Fibroblast of skin of right quadriceps (primary cell): ENCODE results near the gene ETS1.
A peak's percentile ranks its signal among the peaks of the same experiment; 100 is the strongest.

Experiments used
- DNase-seq: peaks from one replicate; pipeline ENCODE4 v3.0.0-alpha.2; 2013

Gene ETS1

DNA sequence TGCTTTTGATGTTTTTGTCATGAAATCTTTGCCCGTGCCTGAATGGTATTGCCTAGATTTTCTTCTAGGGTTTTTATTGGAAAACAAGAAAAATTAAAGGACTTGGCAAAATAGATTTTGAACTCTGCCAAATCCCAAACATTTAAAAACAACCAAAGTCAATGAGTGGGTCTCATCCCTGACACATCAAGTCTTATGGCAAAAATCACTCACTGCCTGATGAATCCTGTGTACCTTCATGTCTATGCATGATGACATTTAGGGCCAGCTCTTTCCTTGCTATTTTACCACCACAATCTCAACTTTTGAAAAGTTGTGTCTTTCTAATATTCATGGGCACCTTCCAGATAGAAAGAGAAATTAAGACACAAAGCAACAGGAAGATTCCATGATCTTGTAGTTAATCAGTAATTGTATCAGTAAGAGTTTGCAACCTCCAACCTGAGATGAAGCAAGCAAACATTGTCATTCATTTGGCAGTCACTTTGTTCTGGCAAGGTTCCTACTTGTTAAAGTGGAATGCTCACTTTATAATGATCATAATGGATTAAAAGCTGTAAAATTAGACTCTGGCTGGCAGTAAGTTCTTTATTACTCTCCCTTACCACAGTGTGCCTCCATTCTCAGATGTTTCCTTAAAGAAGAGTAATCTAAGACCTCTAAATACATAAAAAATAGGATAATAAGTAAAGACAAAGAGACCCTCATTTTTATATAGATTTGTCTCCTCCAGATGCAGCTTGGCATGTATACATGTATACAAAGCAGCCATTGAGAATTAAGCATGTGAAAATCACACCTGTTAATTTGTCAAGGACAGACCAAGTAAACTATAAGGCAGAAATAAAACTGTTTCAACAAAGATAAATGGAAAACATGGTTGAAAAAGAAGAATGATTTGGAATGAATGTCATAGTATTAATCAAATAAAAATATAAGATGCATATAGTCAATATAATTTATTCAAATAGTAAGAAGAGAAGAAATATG is 51.6 kb downstream of the ETS1 start:
- DNase-seq, result no peak

DNA sequence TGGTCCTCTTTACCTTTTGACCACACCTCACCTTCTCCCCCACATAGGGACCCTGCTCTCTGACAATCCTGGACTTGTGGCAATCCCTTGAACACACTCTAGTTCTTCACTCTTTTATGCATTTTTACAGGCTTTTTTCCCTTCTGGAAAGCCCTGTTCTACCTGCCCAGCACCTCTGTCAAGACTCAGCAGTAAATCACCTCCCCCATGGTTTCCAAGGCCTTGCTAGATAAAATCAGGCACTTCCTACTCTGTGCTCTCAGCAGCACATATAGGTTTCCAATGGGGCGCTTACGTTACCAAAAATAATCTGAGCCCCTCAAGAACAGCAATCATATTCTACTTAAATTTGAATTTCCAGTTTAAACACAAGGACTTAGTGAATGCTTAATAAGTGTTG is 53.9 kb downstream of the ETS1 start:
- no peak for DNase-seq

DNA sequence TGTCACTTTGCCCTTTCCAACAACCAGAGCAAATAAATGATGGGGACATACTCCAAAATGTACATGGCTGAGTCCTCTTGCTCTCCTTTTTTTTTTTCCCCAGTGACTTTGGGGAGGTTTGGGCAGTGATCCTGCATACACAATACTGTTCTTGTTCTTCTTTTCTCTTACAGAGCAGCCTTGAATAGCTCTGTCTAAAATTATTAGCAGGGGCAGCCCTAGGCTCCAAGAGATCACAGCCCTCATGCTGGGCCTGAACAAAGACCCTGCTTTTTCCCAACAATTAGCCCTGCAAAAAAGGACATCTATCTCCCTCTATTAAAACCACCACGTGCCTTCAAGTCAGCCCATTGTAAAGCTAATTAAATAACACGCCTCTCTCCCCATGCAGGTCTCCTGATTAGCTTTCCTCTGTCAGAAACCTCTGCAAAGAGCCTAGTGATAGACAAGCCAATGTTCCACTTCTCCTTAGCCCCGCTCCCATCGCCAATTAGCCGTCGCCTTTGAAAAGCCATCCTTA is 54.7 kb downstream of the ETS1 start:
- DNase-seq, result no peak

DNA sequence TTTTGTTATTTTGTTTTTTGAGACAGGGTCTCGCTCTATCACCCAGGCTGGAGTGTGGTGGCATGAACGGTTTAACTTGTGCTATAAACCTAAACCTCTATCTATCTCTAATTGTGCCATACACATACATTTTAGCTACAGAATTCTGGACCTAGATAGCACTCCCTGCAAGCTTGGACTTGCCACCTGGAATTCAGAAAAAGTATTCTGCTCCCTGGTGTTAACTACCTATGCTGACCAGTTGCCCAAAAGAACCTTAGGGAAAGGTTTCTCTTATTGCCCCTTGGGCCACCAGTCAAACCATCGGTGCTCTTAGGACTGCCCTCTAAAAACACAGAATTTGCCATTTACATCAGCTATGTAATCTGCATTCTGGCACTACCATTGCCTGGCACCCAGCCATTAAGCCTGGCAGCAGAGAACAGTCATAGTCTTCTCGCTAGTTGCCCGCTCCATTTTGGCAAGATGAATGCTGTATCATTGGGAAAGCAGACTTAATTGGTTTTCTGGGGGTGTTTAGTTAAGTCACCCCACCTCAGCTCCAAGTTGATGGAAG is 55.3 kb downstream of the ETS1 start:
- DNase-seq, result no peak

DNA sequence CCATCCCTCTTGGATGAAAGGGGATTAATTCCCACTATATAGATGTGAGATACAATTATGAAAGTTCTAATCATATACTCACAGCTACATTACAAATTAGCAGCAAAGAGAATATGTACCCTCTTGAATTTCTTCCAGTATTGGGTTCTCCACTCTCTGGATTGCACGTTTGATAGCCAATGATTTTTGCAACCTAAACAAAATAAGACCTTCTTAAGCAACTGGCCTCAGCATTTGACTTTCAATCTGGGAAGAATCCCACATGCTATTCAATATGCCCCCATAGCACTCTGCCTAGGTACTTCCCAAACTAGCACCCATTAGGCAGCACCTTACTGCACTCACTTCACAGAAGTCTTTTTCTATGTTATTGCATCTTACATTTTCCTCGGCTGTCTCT is 55.8 kb downstream of the ETS1 start:
- no peak for DNase-seq

DNA sequence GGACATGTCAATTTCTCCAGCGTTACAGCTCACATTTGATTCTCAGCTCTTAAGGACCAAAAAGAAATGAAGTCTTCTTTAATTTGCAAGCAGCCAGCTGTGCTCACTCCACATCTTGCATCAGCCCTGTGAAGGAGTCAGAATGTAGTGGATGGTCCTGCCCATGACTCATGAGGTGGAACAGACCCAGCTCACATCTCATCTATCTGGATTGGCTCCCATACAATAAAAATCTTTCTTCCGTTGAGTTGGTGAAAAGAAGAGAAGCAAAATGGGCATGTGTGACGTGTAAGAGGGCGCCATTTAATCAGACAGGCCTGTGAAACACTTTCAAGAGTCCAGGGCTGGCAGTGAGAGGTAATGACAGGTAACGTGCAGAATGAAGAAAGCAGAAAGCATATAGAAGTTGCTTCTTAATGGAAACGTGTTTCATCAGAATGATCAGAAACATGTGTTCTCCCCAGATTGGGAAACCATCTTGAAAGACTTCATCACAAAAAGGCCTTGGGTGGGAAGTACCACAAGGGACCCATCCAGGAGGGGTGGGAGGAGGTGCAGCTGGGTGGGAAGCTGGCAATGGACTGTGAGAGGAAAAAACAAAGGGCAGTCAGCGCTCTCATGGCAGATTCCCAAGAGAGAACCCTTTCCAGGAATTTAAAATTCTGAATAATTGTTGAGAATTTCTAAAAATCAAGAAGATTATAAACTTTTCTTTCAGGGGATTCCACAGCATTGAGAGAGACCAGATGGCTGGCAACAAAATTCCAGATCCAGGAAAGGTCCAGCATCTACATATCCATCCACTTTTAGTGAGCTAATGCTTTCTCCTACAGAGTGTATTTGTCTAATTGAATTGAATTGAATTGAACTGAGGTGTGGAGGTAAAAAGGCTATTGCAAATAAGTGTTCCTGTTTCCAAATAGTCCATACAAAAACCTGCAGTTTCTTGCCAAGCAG is 57.0 kb downstream of the ETS1 start:
- peak; percentile 96 for DNase-seq

DNA sequence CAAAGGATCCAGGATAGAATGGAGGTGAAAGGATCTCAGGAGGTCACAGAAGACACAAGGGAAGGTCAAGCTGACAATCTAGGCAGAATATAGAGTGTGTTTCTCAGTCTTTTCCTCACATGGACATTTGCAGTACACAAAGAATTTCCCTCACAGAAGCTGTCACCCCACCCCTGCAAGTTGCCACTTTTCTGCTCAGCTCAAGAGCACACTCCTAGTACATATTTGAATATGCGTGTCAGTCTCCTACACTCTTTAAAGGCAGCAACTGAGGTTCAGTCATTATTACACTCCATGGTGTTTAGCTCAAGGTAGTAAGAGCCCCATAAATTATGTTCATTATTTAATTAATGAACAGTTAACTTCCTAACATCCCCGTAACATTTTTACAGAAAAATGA is 59.1 kb downstream of the ETS1 start:
- DNase-seq, result no peak

DNA sequence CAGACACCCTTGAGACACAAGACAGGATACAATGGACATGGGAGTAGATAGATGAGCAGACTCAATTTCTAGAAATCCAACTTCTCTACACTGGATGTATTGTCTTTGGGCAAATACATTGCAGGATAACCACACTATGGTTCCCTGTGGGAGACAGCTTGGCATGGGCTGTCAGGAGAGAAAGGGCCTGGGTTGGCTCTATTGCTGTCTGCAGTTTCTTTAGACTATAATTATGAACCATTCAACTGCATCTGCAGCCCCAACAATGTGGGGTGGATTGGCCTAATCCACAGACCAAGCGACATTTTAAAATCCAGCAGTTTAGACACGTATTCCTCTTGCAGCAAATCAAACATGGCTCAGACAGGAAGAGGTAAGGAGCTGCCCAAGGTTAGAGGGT is 60.3 kb downstream of the ETS1 start:
- no peak for DNase-seq

DNA sequence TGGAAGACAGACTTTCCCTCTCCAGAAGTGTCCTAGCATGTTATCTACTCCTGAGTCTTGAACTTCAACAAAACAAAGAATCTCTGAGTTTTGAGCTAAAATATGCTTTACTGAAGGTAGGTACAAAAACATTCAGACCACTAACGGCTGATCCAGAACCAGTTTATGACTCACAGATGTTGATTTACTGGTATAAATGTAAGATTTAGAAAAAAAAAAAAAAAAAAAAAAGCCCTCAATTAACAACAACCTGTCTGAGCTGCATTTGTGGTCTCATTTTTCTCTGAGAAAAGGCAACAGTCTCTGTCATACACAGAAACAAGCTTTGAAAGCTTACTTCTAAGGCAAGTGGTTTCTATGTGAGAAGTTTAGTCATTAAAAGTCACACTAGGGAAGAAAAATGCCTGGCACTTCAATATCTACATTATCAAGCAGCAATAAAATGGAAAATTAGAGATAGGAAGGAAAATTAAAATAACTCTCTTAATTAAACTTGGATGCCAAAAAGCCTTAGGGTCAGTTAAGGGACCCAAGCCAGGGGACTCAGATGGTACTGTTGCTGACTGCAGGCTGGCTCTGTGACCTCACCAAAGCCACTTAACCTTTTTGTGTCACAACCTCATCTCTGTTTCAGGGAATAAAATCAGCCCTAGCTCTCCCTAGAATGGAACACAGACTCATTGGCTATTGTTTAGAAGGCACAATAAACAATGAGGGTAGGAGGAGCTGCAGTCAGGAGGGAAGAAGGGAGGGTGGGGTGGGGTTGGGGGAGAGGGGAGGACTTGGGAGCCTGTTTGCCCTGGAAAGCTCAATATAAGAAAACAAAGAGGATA is 61.7 kb downstream of the ETS1 start:
- DNase-seq, result peak; percentile 75

DNA sequence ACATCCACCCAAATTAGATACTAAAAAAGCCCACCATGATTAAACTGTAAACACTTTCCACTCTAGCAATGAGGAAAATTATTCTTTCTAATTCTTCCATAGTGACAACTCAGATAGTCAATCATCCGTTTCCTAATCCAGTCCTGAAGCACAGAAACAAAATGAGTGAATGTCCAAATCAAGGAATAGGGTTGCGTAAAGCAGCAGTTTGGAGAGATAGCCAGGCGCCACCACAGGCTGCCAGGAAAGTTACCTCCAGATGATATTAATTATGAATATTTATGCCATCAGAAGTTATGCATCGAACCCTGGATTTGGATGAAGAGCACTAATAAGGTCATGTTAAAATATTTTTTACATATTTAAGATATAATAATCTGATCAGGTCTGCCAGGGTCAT is 63.2 kb downstream of the ETS1 start:
- DNase-seq, result peak; percentile 48

DNA sequence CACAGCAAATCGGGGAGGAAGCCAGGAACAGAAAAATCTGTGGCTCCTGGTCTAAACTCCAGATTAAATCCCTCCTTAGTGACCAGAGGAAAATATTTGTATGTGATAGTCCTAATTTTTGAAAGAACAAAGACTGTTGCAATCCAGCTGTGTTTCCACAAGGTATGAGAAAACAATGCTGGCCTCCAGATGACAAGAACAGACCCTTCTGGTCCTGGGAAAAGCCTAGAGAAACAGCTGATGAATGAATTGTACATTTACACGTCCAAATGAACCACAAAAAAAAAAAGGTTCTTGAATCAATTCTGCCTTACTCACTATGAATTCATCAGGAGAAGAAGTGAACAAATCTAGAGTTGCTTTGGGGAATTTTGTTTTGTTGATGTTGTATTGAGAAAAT is 63.7 kb downstream of the ETS1 start:
- DNase-seq, result peak; percentile 55

DNA sequence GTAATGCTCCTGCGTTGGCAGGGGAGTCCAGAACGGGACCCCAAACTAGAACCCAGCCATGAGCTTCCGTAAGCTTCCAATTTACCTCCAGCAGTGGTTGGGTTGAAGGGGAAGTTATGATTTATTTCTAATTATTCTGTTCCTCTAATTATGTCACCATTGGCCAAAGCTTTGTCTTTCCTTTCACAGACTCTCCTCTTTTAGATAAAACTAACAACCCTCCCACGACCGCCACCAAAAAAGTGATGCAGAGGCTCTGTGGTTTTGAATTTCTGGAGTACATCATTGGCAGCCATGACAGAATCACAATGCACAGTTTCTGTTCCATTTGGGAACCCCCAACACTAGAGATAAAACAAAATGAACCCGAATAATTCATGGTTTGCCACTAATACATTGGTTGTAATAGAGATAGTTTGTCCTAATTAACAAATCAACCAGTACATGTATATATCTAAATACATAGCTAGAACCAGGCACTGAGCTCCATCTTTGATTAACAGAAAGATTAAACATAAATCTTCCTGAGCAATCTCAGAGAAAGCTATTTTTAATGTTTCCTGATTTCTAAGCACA is 64.3 kb downstream of the ETS1 start:
- DNase-seq, result no peak

DNA sequence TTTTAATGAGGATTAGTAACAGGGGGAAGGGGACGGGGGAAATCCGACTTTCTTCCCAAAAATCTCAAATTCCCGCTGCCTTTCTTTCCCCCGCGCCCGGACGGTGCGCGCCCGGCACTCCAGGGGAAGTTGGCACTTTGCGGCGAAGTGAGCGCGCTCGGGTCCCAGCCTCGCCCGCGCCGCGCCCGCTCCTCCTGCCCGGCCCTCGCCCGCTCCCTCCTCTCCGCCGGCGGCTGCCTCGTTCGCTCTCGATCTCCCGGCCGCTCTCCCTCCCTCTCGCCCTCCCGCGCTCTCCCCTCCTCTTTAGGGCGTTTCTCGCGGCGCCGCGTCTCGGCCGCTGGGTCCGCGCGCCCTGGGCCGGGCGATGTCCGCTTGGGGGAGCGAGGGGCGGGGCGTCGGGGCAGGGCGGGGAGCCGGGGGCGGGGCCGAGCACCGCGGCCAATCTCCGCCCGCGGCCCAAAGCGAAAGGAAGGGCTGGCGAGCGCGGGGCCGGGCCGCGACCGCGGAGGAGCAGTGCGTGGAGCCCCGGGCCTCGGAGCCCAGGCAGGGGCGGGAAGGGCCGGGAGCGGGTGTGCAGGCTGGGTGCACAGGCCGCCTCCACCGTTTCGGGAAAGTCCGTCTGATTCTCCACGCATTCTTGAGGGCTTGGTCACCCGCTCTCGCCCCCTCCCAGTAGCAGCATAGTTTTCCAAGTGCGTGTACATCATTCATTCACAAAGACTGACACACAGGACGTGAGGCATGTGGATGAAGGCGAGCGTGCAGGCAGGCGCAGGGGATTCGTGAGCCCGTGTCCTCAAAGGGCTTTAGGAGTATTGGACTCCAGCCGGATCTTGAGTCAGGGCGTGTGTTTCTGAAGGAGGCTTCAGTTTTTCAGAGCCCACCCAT is 65.1 kb downstream of the ETS1 start:
- peak; percentile 100 for DNase-seq

DNA sequence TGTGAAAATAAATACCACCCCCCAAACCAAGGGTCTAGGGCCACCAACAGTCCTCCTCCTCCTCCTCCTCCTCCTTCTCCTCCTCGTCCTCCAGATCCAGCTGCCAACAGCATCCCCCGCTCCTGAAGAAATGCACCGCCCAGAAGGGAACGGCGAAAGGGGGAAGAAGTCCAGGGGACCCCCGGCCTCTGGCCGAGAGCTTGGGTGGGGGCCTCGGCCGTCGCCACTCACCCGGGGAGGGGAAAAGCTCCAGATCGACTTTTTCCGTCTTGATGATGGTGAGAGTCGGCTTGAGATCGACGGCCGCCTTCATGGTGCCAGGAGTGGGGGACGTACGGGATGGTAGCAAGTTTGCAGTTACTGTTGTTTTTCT is 65.7 kb downstream of the ETS1 start:
- DNase-seq, result no peak

DNA sequence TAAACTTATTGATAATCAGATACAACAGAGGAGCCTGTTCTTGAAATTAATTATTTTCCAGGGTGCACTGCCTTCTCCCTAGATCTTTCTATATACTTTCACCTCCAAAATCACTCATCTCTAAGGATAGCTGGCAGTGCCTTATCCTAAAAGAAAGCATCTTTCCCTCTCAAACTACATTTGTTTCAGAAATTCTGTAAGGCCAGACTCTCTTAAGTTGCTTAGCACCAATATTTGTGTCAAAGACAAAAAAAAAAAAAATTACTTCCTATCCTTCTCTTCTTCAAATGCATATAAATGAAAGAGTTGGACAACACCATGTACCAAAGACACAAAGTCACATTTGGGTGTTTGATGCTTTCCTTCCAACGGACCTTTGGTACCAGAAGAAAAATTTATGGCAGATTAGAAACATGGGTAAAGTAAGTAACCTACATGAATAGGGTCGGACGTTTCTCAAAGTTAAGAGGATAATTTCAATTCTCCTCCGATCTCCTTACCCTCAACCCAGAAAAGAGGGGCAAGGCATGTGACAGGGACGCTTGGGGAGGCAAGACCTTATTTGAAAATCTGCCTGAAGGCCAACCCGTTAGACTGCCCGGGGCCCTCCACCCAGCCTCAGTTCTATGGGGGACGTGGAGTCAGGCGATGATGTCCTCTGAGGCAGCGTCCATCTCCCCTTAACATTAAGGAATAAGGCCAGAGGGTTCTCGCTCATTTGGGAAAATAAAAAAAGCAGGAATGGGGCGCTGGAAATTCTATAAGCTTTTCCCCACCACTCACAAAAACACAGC is 66.3 kb downstream of the ETS1 start:
- DNase-seq, result no peak

DNA sequence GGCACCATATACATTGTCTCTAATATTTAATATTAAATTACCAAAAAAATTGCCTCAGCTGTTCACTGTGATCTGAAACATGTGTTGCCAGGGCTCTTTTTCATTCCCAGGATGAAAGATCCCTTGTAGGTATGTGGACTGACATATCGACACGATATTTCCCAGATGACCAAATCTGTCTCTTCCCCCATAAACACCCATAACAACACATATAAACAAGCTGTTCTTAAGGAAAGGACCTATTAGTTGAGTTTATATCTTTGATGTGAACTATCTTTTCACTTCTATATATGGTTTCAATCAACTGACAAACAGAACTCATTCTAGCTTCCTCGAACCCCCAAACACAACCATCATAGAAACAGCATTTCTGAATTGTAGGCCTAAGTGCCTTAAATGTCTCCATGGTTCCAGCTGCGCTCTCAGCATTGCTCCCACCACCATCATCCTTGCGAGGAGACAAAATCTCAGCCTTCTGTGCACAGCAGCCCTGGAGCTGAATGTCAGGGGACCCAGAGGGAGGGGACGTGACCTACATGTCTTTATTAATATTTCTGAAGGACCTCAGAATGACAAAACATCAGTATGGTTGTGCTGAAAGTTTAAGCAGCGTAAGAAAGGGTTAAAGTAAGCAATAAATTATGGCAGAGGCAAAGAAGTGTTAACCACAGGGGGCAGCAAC is 67.0 kb downstream of the ETS1 start:
- DNase-seq, result no peak

DNA sequence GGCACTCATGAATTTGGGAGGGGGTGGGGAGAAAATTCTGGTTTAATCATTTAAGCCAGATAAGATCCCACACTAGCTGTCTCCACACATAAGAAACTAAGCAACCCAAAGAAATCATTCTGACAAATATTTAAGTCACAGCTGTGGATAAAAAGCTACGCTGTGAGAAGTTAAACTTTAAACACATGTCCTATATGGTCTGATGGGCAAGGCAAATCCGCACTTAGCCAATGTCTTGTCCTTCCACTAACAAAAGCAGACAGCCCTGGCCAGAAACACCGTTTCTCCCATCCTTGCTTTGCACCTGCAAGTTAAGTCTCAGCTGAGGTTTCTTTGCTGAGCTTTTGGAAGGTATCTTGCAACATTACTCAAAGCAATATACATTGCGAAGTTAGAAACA is 68.0 kb downstream of the ETS1 start:
- no peak for DNase-seq

DNA sequence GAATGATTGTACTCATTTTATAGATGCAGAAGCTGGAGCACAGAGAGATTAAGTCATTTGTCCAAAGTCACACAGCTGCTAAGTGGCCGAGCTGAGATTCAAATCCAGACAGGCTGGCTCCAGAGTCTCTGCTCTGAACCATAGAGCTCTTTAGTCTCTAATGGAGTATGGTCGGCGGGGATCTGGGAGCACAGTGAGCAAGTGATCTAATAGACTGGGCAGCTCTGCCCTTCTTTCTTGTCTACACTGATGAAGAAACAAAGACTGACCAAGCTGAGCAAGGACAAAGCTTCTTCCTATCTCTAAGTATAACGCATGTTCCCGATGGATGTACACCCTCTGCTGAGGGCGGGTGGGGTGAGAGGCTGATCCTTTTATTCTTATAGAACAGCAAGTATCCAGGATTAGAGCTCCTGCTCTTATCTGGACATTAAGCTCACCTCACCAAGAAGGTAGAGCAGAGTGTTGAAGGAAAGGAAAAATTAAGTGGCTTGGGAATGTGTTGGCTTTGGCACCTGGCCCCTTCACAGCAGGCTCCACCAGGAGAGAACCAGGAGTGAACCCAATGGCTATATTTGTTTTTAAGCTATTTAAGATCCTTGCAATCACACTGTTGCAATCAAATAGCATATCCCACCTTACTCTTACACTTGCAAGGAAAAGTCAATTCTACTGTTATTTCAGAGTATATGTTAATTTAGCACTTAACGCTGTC is 68.7 kb downstream of the ETS1 start:
- DNase-seq, result no peak
